ENCODE data around the gene PITPNM3.

PITPNM3 gene

DNA sequence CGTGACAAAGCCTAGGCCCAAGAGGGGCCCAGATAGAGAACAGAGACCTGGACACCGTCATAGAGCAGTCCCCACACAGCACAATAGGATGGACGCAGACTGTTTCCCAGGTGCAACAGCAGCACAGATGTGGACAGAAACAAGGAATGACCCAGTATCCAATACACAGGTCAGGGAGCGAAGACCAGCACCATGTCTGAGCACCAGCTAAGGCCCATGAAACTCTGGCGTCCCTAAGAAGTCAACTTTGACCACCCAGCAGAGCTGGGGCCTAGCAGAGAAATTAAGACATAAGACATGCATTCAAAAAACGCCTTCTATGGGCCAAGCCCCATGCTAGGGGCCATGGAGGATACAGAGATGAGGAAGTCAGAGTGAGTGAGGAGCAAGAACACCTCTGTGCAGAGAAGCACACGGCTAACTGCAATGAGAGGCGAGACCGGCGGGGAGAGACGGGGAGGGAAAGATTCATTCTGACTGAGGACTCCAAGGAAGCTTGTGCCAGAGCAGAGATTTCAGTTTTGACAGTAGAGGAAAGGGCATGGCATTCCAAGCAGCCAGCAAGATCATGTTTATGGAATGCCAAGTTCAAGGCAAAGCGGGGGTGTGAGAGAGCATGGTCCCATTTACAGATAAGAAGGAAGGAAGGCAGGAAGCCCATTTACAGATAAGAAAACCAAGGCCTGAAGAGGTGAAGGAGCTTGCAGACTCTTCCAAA, 50.8 kb downstream of the PITPNM3 start:
- TF ChIP-seq, protein P1, sequence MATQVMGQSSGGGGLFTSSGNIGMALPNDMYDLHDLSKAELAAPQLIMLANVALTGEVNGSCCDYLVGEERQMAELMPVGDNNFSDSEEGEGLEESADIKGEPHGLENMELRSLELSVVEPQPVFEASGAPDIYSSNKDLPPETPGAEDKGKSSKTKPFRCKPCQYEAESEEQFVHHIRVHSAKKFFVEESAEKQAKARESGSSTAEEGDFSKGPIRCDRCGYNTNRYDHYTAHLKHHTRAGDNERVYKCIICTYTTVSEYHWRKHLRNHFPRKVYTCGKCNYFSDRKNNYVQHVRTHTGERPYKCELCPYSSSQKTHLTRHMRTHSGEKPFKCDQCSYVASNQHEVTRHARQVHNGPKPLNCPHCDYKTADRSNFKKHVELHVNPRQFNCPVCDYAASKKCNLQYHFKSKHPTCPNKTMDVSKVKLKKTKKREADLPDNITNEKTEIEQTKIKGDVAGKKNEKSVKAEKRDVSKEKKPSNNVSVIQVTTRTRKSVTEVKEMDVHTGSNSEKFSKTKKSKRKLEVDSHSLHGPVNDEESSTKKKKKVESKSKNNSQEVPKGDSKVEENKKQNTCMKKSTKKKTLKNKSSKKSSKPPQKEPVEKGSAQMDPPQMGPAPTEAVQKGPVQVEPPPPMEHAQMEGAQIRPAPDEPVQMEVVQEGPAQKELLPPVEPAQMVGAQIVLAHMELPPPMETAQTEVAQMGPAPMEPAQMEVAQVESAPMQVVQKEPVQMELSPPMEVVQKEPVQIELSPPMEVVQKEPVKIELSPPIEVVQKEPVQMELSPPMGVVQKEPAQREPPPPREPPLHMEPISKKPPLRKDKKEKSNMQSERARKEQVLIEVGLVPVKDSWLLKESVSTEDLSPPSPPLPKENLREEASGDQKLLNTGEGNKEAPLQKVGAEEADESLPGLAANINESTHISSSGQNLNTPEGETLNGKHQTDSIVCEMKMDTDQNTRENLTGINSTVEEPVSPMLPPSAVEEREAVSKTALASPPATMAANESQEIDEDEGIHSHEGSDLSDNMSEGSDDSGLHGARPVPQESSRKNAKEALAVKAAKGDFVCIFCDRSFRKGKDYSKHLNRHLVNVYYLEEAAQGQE (IDR thresholded peaks at IDR 0.05; ENCODE audit: low read depth) = no peak
- TF ChIP-seq CREB1 (IDR thresholded peaks at IDR 0.05; ENCODE audit: low read depth) = no peak
- no peak for TF ChIP-seq TAF1 (IDR thresholded peaks at IDR 0.05; ENCODE audit: low read depth)
- TF ChIP-seq USF1 (IDR thresholded peaks at IDR 0.05) = no peak
- TF ChIP-seq RAD21 (IDR thresholded peaks at IDR 0.05; ENCODE audit: low read depth) = no peak
- TF ChIP-seq TEAD4 (IDR thresholded peaks at IDR 0.05) = no peak
- no peak for TF ChIP-seq TCF12 (IDR thresholded peaks at IDR 0.05; ENCODE audit: low read depth)
- no peak for TF ChIP-seq MAX (IDR thresholded peaks at IDR 0.05)
- TF ChIP-seq NFIC (IDR thresholded peaks at IDR 0.05) = no peak
- no peak for TF ChIP-seq FOXM1 (IDR thresholded peaks at IDR 0.05; ENCODE audit: borderline replicate concordance, low read depth)
- no peak for TF ChIP-seq EGR1 (IDR thresholded peaks at IDR 0.05)
- no peak for TF ChIP-seq CEBPB (IDR thresholded peaks at IDR 0.05)
- TF ChIP-seq YY1 (IDR thresholded peaks at IDR 0.05; ENCODE audit: low read depth) = no peak
- no peak for TF ChIP-seq EP300 (IDR thresholded peaks at IDR 0.05; ENCODE audit: borderline replicate concordance)
- no peak for TF ChIP-seq ZBTB7A (IDR thresholded peaks at IDR 0.05; ENCODE audit: low read depth)

DNA sequence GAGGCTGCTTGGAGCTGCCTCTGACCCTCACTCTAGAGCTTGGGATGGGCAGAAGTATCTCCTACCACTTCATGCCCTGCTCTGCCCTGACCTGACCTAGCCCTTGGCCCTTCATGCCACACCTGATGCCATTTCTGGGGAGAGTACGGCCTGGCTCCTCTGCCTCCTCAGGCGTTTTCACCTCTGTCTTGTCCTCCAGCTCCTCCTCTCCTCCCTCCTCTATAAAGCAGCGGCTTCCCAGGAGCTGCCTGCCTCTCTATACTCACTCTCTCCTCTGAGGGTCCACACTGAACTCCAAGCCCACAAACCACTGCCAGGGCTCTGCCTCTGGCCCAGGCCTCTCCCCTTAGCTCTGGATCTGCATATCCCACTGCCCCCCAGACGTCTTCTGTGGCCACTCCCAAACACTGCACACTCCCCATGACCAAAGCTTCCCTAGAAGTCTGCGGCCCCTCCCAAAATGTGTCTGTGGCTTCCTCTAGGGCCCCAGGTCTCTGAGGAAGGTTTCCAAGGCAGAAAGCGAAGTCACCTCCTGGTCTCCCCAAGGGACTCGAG, 52.6 kb downstream of the PITPNM3 start:
- TF ChIP-seq CEBPB (IDR thresholded peaks at IDR 0.05) (no peak), EGR1 (IDR thresholded peaks at IDR 0.05) (no peak), TCF12 (IDR thresholded peaks at IDR 0.05; ENCODE audit: low read depth) (no peak), FOXM1 (IDR thresholded peaks at IDR 0.05; ENCODE audit: borderline replicate concordance, low read depth) (no peak), TEAD4 (IDR thresholded peaks at IDR 0.05) (no peak), TAF1 (IDR thresholded peaks at IDR 0.05; ENCODE audit: low read depth) (no peak), MAX (IDR thresholded peaks at IDR 0.05) (no peak), NFIC (IDR thresholded peaks at IDR 0.05) (no peak), ZBTB7A (IDR thresholded peaks at IDR 0.05; ENCODE audit: low read depth) (no peak), RAD21 (IDR thresholded peaks at IDR 0.05; ENCODE audit: low read depth) (no peak), CREB1 (IDR thresholded peaks at IDR 0.05; ENCODE audit: low read depth) (no peak), EP300 (IDR thresholded peaks at IDR 0.05; ENCODE audit: borderline replicate concordance) (no peak), USF1 (IDR thresholded peaks at IDR 0.05) (no peak), YY1 (IDR thresholded peaks at IDR 0.05; ENCODE audit: low read depth) (no peak)
- TF ChIP-seq, protein P1 (IDR thresholded peaks at IDR 0.05; ENCODE audit: low read depth) = no peak

- TF ChIP-seq FOXM1 (IDR thresholded peaks at IDR 0.05; ENCODE audit: borderline replicate concordance, low read depth) (no peak), TCF12 (IDR thresholded peaks at IDR 0.05; ENCODE audit: low read depth) (no peak), EGR1 (IDR thresholded peaks at IDR 0.05) (no peak), NFIC (IDR thresholded peaks at IDR 0.05) (no peak), MAX (IDR thresholded peaks at IDR 0.05) (no peak), RAD21 (IDR thresholded peaks at IDR 0.05; ENCODE audit: low read depth) (no peak), ZBTB7A (IDR thresholded peaks at IDR 0.05; ENCODE audit: low read depth) (no peak), TEAD4 (IDR thresholded peaks at IDR 0.05) (no peak), USF1 (IDR thresholded peaks at IDR 0.05) (no peak), CEBPB (IDR thresholded peaks at IDR 0.05) (no peak), YY1 (IDR thresholded peaks at IDR 0.05; ENCODE audit: low read depth) (no peak), CREB1 (IDR thresholded peaks at IDR 0.05; ENCODE audit: low read depth) (no peak), TAF1 (IDR thresholded peaks at IDR 0.05; ENCODE audit: low read depth) (no peak)
- TF ChIP-seq, protein P1 (IDR thresholded peaks at IDR 0.05; ENCODE audit: low read depth) = no peak
Observed at GRCh38 chr17:6502871-6503509, 53.4 kb downstream of the PITPNM3 start.

All from Ishikawa (cell line).